NB4 (cell line): ENCODE measurements around the gene SLCO4A1.

Source experiments
- CTCF ChIP-seq: IDR thresholded peaks from one replicate; pipeline ENCODE4 v1.5.1; 2012; ENCODE audit warnings: low read depth, low read length
- MAX ChIP-seq: IDR thresholded peaks from 2 replicates; pipeline ENCODE4 v1.6.1; 2011; ENCODE audit warnings: low read depth, low read length
- MYC ChIP-seq: IDR thresholded peaks from 2 replicates; pipeline ENCODE4 v1.6.1; 2011; ENCODE audit warnings: low read depth, low read length
- POLR2A ChIP-seq: IDR thresholded peaks from 2 replicates; pipeline ENCODE4 v1.6.1; 2011; ENCODE audit warnings: mild to moderate bottlenecking; ENCODE audit not compliant: insufficient read length; ENCODE audit errors: extremely low read depth

GRCh38 chr20:62701161-62702012, 59.1 kb downstream of the SLCO4A1 start:
- TF ChIP-seq POLR2A (no peak), CTCF (no peak), MYC (no peak), MAX (no peak)
